Endothelial cell of umbilical vein (primary cell): ENCODE measurements around the gene ZNF627.

Source experiments
- EZH2 ChIP-seq: IDR thresholded peaks from 2 replicates; pipeline ENCODE4 v1.6.1; 2012; ENCODE audit warnings: borderline replicate concordance, low read depth, mild to moderate bottlenecking, moderate library complexity, low read length, inconsistent platforms; ENCODE audit not compliant: severe bottlenecking
- JUN ChIP-seq: IDR thresholded peaks from 2 replicates; pipeline ENCODE4 v1.6.1; 2011; ENCODE audit warnings: borderline replicate concordance, low read depth; ENCODE audit not compliant: insufficient read length, insufficient read depth
- MYC ChIP-seq: IDR thresholded peaks from one replicate; pipeline ENCODE4 v1.6.1; 2011; ENCODE audit warnings: mild to moderate bottlenecking, low read depth, low read length
- POLR2A ChIP-seq: IDR thresholded peaks from 2 replicates; pipeline ENCODE4 v1.6.1; 2012; ENCODE audit warnings: low read depth, mild to moderate bottlenecking, control low read depth, low read length
- POLR2AphosphoS5 ChIP-seq: IDR thresholded peaks from 2 replicates; pipeline ENCODE4 v1.6.1; 2012; ENCODE audit warnings: low read depth, mild to moderate bottlenecking, control low read depth, low read length, moderate library complexity; ENCODE audit not compliant: insufficient read depth
- TF ChIP-seq, protein P1 (sequence below): IDR thresholded peaks from 2 replicates; pipeline ENCODE4 v1.6.1; 2011; ENCODE audit not compliant: insufficient read depth, insufficient read length
- TF ChIP-seq, protein P2 (sequence below), 2 donors: IDR thresholded peaks; 1 replicate in 1 of 2; 2 replicates in 1 of 2; pipeline ENCODE4 v1.5.1; 2011; ENCODE audit warnings: low read length in 2 of 2, mild to moderate bottlenecking in 2 of 2, moderate library complexity in 2 of 2, control low read depth in 1 of 2, inconsistent platforms in 1 of 2, low read depth in 1 of 2; ENCODE audit not compliant: insufficient read depth in 1 of 2; ENCODE audit errors: extremely low read depth in 1 of 2

DNA sequence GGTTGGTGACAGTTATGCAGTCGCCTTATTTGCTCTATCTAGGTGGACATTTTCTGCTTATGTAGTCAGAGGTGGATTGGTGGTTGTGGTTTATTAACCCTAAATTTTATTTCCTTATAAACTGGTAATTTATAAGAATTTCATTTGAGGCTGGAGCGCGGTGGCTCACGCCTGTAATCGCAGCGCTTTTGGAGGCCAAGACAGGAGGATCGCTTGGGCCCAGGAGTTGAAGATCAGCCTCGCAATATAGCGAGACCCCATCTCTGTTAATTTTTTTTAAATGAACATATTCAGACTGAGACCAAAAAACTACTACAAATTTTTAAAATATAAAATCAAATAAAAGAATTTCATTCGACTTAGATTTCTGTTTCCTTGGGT, 810 bp downstream of the ZNF627 start:
- TF ChIP-seq, protein P1, sequence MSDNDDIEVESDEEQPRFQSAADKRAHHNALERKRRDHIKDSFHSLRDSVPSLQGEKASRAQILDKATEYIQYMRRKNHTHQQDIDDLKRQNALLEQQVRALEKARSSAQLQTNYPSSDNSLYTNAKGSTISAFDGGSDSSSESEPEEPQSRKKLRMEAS = no peak
- TF ChIP-seq, protein P2, sequence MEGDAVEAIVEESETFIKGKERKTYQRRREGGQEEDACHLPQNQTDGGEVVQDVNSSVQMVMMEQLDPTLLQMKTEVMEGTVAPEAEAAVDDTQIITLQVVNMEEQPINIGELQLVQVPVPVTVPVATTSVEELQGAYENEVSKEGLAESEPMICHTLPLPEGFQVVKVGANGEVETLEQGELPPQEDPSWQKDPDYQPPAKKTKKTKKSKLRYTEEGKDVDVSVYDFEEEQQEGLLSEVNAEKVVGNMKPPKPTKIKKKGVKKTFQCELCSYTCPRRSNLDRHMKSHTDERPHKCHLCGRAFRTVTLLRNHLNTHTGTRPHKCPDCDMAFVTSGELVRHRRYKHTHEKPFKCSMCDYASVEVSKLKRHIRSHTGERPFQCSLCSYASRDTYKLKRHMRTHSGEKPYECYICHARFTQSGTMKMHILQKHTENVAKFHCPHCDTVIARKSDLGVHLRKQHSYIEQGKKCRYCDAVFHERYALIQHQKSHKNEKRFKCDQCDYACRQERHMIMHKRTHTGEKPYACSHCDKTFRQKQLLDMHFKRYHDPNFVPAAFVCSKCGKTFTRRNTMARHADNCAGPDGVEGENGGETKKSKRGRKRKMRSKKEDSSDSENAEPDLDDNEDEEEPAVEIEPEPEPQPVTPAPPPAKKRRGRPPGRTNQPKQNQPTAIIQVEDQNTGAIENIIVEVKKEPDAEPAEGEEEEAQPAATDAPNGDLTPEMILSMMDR (IDR thresholded peaks at IDR 0.05; ENCODE audit: extremely low read depth in 1 of 2, insufficient read depth in 1 of 2, low read depth in 1 of 2, low read length in 2 of 2) = no peak
- TF ChIP-seq POLR2AphosphoS5 (no peak), MYC (no peak), POLR2A (no peak), EZH2 (no peak), JUN (no peak)
